WTC11 (cell line): ENCODE measurements around the gene CENPT. TPM values are rescaled to one million over a fixed set of nuclear protein-coding genes. Genes with fewer than 3 reads are reported as not detected.

Source experiments
- ATAC-seq: fragments of 200-7000 bp; cut with Tn5 transposase; 2 replicates; pipeline ENCODE4 v1.10.0; 2021; ENCODE audit warnings: mild to moderate bottlenecking, moderate library complexity
- CTCF ChIA-PET: fragments of 300-600 bp; sonication (Branson Sonifier 250); formaldehyde crosslinking; loops from one replicate; lab custom pipeline; 2021; ENCODE audit warnings: antibody characterized with exemption; lab: Charles Lee
- POLR2A ChIA-PET: fragments of 350-600 bp; sonication (Branson Sonifier 250); formaldehyde crosslinking; loops from one replicate; lab custom pipeline; 2021; ENCODE audit warnings: antibody characterized with exemption; lab: Charles Lee
- DNase-seq: peaks from one replicate; pipeline ENCODE4 v3.0.0; 2021; ENCODE audit warnings: low spot score
- H3K27ac Mint-ChIP-seq: 2 replicates; pipeline ENCODE4 v1.8.0; 2021; ENCODE audit warnings: mixed read lengths
- H3K27me3 Mint-ChIP-seq: 2 replicates; pipeline ENCODE4 v1.8.0; 2021; ENCODE audit warnings: low read depth, mild to moderate bottlenecking, moderate library complexity, mixed read lengths
- H3K36me3 Mint-ChIP-seq: 2 replicates; pipeline ENCODE4 v1.8.0; 2021; ENCODE audit warnings: mixed read lengths
- H3K4me1 Mint-ChIP-seq: 2 replicates; pipeline ENCODE4 v1.8.0; 2022; ENCODE audit warnings: mixed read lengths
- H3K4me3 Mint-ChIP-seq: 2 replicates; pipeline ENCODE4 v1.8.0; 2021; ENCODE audit warnings: mild to moderate bottlenecking, moderate library complexity, mixed read lengths
- H3K9me3 Mint-ChIP-seq: 2 replicates; pipeline ENCODE4 v1.8.0; 2021; ENCODE audit warnings: mixed read lengths
- CREM ChIP-seq: sonication (generic); formaldehyde crosslinking; IDR thresholded peaks from 2 replicates; pipeline ENCODE4 v1.8.1; 2022; ENCODE audit warnings: mild to moderate bottlenecking, missing genetic modification reagents, moderate library complexity
- ETV6 ChIP-seq: sonication (generic); formaldehyde crosslinking; IDR thresholded peaks from 2 replicates; pipeline ENCODE4 v1.8.1; 2022; ENCODE audit warnings: mild to moderate bottlenecking, missing genetic modification reagents
- FOXP4 ChIP-seq: sonication (generic); formaldehyde crosslinking; IDR thresholded peaks from 2 replicates; pipeline ENCODE4 v1.8.0; 2022; ENCODE audit warnings: mild to moderate bottlenecking, missing genetic modification reagents
- GABPB1 ChIP-seq: sonication (generic); formaldehyde crosslinking; IDR thresholded peaks from 2 replicates; pipeline ENCODE4 v1.8.1; 2023; ENCODE audit warnings: mild to moderate bottlenecking, missing genetic modification reagents
- HMGA2 ChIP-seq: fragments of 250-450 bp; sonication (Bioruptor Pico); IDR thresholded peaks from 2 replicates; pipeline ENCODE4 v1.4.0; 2021; ENCODE audit warnings: mild to moderate bottlenecking, moderate library complexity
- IRF2 ChIP-seq: sonication (generic); formaldehyde crosslinking; IDR thresholded peaks from 2 replicates; pipeline ENCODE4 v1.8.0; 2022; ENCODE audit warnings: low read depth, missing genetic modification reagents, borderline replicate concordance
- KAT7 ChIP-seq: sonication (generic); formaldehyde crosslinking; IDR thresholded peaks from 2 replicates; pipeline ENCODE4 v1.8.1; 2023; ENCODE audit warnings: missing genetic modification reagents, mild to moderate bottlenecking, borderline replicate concordance
- NFYB ChIP-seq: sonication (generic); formaldehyde crosslinking; conservative IDR thresholded peaks from 2 replicates; pipeline ENCODE4 v1.8.0; 2022; ENCODE audit warnings: low read depth, missing genetic modification reagents
- RELA ChIP-seq: sonication (generic); formaldehyde crosslinking; IDR thresholded peaks from 2 replicates; pipeline ENCODE4 v1.8.1; 2022; ENCODE audit warnings: missing genetic modification reagents, mild to moderate bottlenecking, borderline replicate concordance
- SP1 ChIP-seq: sonication (generic); formaldehyde crosslinking; conservative IDR thresholded peaks from 2 replicates; pipeline ENCODE4 v1.8.1; 2022; ENCODE audit warnings: missing genetic modification reagents
- TCF7 ChIP-seq: sonication (generic); formaldehyde crosslinking; IDR thresholded peaks from 2 replicates; pipeline ENCODE4 v1.8.0; 2022; ENCODE audit warnings: mild to moderate bottlenecking, low read depth, missing genetic modification reagents, moderate library complexity
- TEAD4 ChIP-seq: sonication (generic); formaldehyde crosslinking; IDR thresholded peaks from 2 replicates; pipeline ENCODE4 v1.8.0; 2022; ENCODE audit warnings: mild to moderate bottlenecking, missing genetic modification reagents
- TP53 ChIP-seq: sonication (generic); formaldehyde crosslinking; IDR thresholded peaks from 2 replicates; pipeline ENCODE4 v1.8.1; 2023; ENCODE audit warnings: mild to moderate bottlenecking, missing genetic modification reagents
- USF2 ChIP-seq: sonication (generic); formaldehyde crosslinking; IDR thresholded peaks from 2 replicates; pipeline ENCODE4 v1.8.1; 2023; ENCODE audit warnings: mild to moderate bottlenecking, missing genetic modification reagents, moderate library complexity
- ZBTB21 ChIP-seq: sonication (generic); formaldehyde crosslinking; IDR thresholded peaks from 2 replicates; pipeline ENCODE4 v1.8.1; 2023; ENCODE audit warnings: mild to moderate bottlenecking, missing genetic modification reagents, borderline replicate concordance
- ZNF317 ChIP-seq: sonication (generic); formaldehyde crosslinking; IDR thresholded peaks from 2 replicates; pipeline ENCODE4 v1.8.1; 2023; ENCODE audit warnings: low read depth, mild to moderate bottlenecking, moderate library complexity, missing genetic modification reagents, borderline replicate concordance
- ZNF423 ChIP-seq: fragments of 250-450 bp; sonication (Bioruptor Pico); IDR thresholded peaks from 2 replicates; pipeline ENCODE4 v2.1.2; 2022; ENCODE audit warnings: mild to moderate bottlenecking, moderate library complexity
- total RNA-seq: library from RNA; stranded (reverse); gene quantifications from 3 replicates; pipeline ENCODE4 v1.2.3, GENCODE V29; 2021
- TF ChIP-seq, protein P1 (sequence below): sonication (generic); formaldehyde crosslinking; IDR thresholded peaks from 2 replicates; pipeline ENCODE4 v1.8.1; 2023; ENCODE audit warnings: mild to moderate bottlenecking, moderate library complexity, missing genetic modification reagents
- TF ChIP-seq, protein P2 (sequence below): sonication (generic); formaldehyde crosslinking; IDR thresholded peaks from 2 replicates; pipeline ENCODE4 v1.8.0; 2022; ENCODE audit warnings: missing genetic modification reagents
- TF ChIP-seq, protein P3 (sequence below): sonication (generic); formaldehyde crosslinking; IDR thresholded peaks from 2 replicates; pipeline ENCODE4 v1.8.1; 2023; ENCODE audit warnings: mild to moderate bottlenecking, missing genetic modification reagents, borderline replicate concordance

CENPT gene
- total RNA-seq, 1 experiment from 2014 or later, result 58.3 TPM

- CTCF ChIA-PET, result interaction anchor here (0.8 to 2.9 kb wide), 24 partner anchors 9 to 522 kb away, joined by 3 to 126 read pairs (median 5); partner anchors contain the start of genes ATP6V0D1, GFOD2, NRN1L and NUTF2
- TF ChIP-seq HMGA2 (CRISPR knock-in tag), result no peak
- TF ChIP-seq, all 79 proteins: peak for 0
- no peaks in the 10 kb centered on the region for H3K27me3 Mint-ChIP-seq
- peak overlapping the region; percentile 92 for H3K4me3 Mint-ChIP-seq
- POLR2A ChIA-PET, result interaction anchor here (1.0 to 1.6 kb wide), 6 partner anchors 9 to 128 kb away, joined by 3 to 11 read pairs (median 4); partner anchors contain the start of gene GFOD2
- H3K27ac Mint-ChIP-seq, result peak overlapping the region; percentile 65; the same call in 1 of the 2 replicates
- DNase-seq (no peak), ATAC-seq (peak; percentile 1)
- peaks cover 2% of the 10 kb centered on the region for H3K36me3 Mint-ChIP-seq
- H3K9me3 Mint-ChIP-seq, result no peaks in the 10 kb centered on the region
- peaks cover 5% of the 10 kb centered on the region for H3K4me1 Mint-ChIP-seq
Observed at GRCh38 chr16:67807148-67807682, 40.3 kb downstream of the CENPT start.

GRCh38 chr16:67806428-67807147, 40.9 kb downstream of the CENPT start, which contains the start of the genes RANBP10 and TSNAXIP1:
Gene RANBP10, minus strand, starts transcription at chr16:67806560. Its CDS starts 24 bp downstream, at chr16:67806536.
Gene TSNAXIP1, plus strand, starts transcription at chr16:67806889. Its CDS starts 261 bp downstream, at chr16:67807150.
- peak; percentile 98 for ATAC-seq
- peaks cover 4% of the 10 kb centered on the region for H3K36me3 Mint-ChIP-seq
- DNase-seq, result peak; percentile 98
- peaks cover 5% of the 10 kb centered on the region for H3K4me1 Mint-ChIP-seq
- ChIA-PET CTCF (interaction anchor here (0.8 to 2.9 kb wide), 27 partner anchors 9 to 522 kb away, joined by 3 to 126 read pairs (median 5); partner anchors contain the start of genes ATP6V0D1, GFOD2, NRN1L and NUTF2), POLR2A (interaction anchor here (0.6 to 1.6 kb wide), 11 partner anchors 9 to 321 kb away, joined by 3 to 11 read pairs (median 4); partner anchors contain the start of gene GFOD2)
- H3K9me3 Mint-ChIP-seq, result no peaks in the 10 kb centered on the region
- no peaks in the 10 kb centered on the region for H3K27me3 Mint-ChIP-seq
- peak within 1 kb of the TSS; percentile 92 for H3K4me3 Mint-ChIP-seq
- H3K27ac Mint-ChIP-seq, result peak within 1 kb of the TSS; percentile 92
- TF ChIP-seq RELA (CRISPR knock-in tag) (no peak), TP53 (no peak), ZBTB21 (CRISPR knock-in tag) (no peak), FOXP4 (CRISPR knock-in tag) (0 out of 2 replicates have a peak, but pooled peaks have one; percentile 23), ETV6 (CRISPR knock-in tag) (no peak), KAT7 (no peak), IRF2 (CRISPR knock-in tag) (no peak), ZNF317 (CRISPR knock-in tag) (0 out of 2 replicates have a peak, but pooled peaks have one; percentile 39), USF2 (CRISPR knock-in tag) (peak; percentile 36; the same call in 1 of the 2 replicates), HMGA2 (CRISPR knock-in tag) (no peak), CREM (CRISPR knock-in tag) (0 out of 2 replicates have a peak, but pooled peaks have one; percentile 32), SP1 (CRISPR knock-in tag) (peak; percentile 92), TCF7 (no peak), GABPB1 (CRISPR knock-in tag) (peak; percentile 18; the same call in 1 of the 2 replicates), NFYB (CRISPR knock-in tag) (peak; percentile 61; the same call in 1 of the 2 replicates), TEAD4 (CRISPR knock-in tag) (no peak), ZNF423 (CRISPR knock-in tag) (no peak)
- TF ChIP-seq, protein P1, sequence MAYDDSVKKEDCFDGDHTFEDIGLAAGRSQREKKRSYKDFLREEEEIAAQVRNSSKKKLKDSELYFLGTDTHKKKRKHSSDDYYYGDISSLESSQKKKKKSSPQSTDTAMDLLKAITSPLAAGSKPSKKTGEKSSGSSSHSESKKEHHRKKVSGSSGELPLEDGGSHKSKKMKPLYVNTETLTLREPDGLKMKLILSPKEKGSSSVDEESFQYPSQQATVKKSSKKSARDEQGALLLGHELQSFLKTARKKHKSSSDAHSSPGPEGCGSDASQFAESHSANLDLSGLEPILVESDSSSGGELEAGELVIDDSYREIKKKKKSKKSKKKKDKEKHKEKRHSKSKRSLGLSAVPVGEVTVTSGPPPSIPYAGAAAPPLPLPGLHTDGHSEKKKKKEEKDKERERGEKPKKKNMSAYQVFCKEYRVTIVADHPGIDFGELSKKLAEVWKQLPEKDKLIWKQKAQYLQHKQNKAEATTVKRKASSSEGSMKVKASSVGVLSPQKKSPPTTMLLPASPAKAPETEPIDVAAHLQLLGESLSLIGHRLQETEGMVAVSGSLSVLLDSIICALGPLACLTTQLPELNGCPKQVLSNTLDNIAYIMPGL (CRISPR knock-in tag), result peak; percentile 74; the same call in 1 of the 2 replicates
- TF ChIP-seq, protein P2, sequence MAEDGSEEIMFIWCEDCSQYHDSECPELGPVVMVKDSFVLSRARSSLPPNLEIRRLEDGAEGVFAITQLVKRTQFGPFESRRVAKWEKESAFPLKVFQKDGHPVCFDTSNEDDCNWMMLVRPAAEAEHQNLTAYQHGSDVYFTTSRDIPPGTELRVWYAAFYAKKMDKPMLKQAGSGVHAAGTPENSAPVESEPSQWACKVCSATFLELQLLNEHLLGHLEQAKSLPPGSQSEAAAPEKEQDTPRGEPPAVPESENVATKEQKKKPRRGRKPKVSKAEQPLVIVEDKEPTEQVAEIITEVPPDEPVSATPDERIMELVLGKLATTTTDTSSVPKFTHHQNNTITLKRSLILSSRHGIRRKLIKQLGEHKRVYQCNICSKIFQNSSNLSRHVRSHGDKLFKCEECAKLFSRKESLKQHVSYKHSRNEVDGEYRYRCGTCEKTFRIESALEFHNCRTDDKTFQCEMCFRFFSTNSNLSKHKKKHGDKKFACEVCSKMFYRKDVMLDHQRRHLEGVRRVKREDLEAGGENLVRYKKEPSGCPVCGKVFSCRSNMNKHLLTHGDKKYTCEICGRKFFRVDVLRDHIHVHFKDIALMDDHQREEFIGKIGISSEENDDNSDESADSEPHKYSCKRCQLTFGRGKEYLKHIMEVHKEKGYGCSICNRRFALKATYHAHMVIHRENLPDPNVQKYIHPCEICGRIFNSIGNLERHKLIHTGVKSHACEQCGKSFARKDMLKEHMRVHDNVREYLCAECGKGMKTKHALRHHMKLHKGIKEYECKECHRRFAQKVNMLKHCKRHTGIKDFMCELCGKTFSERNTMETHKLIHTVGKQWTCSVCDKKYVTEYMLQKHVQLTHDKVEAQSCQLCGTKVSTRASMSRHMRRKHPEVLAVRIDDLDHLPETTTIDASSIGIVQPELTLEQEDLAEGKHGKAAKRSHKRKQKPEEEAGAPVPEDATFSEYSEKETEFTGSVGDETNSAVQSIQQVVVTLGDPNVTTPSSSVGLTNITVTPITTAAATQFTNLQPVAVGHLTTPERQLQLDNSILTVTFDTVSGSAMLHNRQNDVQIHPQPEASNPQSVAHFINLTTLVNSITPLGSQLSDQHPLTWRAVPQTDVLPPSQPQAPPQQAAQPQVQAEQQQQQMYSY (CRISPR knock-in tag), result no peak
- TF ChIP-seq, protein P3, sequence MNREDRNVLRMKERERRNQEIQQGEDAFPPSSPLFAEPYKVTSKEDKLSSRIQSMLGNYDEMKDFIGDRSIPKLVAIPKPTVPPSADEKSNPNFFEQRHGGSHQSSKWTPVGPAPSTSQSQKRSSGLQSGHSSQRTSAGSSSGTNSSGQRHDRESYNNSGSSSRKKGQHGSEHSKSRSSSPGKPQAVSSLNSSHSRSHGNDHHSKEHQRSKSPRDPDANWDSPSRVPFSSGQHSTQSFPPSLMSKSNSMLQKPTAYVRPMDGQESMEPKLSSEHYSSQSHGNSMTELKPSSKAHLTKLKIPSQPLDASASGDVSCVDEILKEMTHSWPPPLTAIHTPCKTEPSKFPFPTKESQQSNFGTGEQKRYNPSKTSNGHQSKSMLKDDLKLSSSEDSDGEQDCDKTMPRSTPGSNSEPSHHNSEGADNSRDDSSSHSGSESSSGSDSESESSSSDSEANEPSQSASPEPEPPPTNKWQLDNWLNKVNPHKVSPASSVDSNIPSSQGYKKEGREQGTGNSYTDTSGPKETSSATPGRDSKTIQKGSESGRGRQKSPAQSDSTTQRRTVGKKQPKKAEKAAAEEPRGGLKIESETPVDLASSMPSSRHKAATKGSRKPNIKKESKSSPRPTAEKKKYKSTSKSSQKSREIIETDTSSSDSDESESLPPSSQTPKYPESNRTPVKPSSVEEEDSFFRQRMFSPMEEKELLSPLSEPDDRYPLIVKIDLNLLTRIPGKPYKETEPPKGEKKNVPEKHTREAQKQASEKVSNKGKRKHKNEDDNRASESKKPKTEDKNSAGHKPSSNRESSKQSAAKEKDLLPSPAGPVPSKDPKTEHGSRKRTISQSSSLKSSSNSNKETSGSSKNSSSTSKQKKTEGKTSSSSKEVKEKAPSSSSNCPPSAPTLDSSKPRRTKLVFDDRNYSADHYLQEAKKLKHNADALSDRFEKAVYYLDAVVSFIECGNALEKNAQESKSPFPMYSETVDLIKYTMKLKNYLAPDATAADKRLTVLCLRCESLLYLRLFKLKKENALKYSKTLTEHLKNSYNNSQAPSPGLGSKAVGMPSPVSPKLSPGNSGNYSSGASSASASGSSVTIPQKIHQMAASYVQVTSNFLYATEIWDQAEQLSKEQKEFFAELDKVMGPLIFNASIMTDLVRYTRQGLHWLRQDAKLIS (CRISPR knock-in tag), result no peak
